C4-2B (cell line): ENCODE measurements around the gene UBTD2.

Experiments
- CTCF ChIP-seq: fragments of 450-650 bp; conservative IDR thresholded peaks from 2 replicates; pipeline ENCODE4 v1.5.1; 2017; ENCODE audit warnings: mild to moderate bottlenecking
- ZFX ChIP-seq: fragments of 450-650 bp; IDR thresholded peaks from 2 replicates; pipeline ENCODE4 v1.6.1; 2017

- no peak for TF ChIP-seq CTCF
- TF ChIP-seq ZFX, result no peak
Measured at GRCh38 chr5:172252501-172252900, 31.1 kb downstream of the UBTD2 start.
